ENCODE measurements around the gene LRP1-AS.

LRP1-AS gene

GRCh38 chr12:57180321-57180989 is 33.0 kb upstream of the LRP1-AS start:
- DNase-seq, result no peak

- no peak for DNase-seq
These were observed 32.1 kb upstream of the LRP1-AS start for GRCh38 chr12:57179331-57180086.

- DNase-seq, result no peak
These were observed 30.8 kb upstream of the LRP1-AS start for GRCh38 chr12:57178213-57178612.

DNA sequence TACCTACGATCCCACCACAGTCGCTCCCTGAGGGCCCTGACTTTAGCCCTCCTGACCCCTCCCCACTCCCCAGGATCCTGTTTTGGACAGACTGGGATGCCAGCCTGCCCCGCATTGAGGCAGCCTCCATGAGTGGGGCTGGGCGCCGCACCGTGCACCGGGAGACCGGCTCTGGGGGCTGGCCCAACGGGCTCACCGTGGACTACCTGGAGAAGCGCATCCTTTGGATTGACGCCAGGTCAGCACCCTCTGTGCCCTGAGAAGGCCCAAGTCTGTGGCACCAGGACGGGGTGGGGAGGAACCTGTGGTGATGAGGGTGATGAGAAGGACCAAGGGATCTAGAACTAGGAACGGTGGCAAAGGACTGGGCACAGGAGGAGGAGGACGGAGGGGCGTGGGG is 29.9 kb upstream of the LRP1-AS start:
- no peak for DNase-seq

GRCh38 chr12:57176846-57177245 is 29.4 kb upstream of the LRP1-AS start:
- no peak for DNase-seq

DNA sequence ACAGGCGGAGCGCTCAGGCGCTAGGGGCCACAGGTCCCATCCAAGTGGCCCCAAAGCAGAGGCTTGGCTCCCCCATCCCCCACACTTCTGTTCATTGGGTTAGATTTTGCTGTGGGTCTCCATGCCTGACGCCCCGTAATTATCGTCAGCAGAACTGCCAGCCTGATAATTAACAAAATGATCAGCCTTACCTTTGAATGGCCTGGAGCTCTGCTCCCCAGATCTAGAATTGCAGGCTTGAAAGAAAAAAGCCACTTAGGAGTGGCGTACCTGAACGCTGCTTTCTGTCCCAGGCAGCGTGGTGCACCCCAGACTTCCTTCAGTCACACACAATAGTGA is 28.7 kb upstream of the LRP1-AS start:
- DNase-seq, result no peak

GRCh38 chr12:57175428-57176138 is 28.2 kb upstream of the LRP1-AS start:
- peak; percentile 60 for DNase-seq

- no peak for DNase-seq
These were observed 26.3 kb upstream of the LRP1-AS start for GRCh38 chr12:57173683-57174082.

DNA sequence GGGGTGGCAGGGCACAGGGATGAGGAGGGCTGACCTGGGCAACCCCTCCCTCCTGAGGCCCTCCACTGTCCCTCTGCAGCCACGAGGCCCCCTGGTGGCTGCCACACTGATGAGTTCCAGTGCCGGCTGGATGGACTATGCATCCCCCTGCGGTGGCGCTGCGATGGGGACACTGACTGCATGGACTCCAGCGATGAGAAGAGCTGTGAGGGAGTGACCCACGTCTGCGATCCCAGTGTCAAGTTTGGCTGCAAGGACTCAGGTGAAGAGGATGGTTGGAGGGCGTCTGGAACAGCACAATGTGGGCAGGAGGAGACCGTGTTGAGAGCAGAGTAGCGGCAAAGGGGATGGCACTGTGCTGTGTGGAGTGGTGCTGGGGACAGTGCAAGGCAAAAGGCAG is 25.7 kb upstream of the LRP1-AS start:
- DNase-seq, result peak; percentile 32

DNA sequence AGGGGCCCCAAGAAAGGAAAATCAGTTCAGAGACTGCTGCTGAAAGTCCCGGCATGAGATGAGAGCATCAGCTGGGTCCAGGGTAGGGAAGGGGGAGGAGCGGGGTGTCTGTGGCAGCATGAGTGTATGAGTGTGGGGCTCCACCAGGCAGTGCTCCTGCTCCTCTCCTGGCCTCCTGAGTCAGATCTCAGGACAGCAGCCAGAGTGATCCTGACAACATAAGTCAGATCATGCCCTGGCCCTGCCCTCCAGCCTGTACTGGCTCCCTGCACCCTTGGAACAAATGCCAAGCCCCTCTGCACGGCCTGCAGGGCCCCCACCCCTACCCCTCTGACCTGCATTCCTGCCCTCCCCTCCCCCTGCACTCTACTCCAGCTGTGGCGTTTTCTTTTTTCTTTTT is 24.2 kb upstream of the LRP1-AS start:
- DNase-seq, result peak; percentile 42

DNA sequence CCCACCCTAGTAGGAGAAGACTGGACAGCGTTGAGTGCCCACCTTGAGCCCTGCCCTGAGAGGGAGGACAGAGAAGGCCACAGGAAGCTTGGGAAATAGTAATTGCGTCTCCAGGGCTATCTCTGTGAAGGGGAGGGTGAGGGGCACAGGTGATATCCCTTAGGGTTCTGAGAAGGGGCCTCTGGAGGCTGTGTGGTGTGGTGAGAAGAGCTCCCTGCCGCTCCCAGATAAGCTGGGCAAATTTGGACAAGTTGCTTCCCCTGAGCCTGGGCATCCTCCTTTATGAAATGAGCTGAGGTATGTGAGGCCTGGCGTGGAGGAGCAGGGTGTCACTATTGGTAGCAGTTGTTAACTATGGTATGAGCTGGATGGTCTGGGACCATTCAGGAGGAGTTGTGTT is 23.5 kb upstream of the LRP1-AS start:
- DNase-seq, result no peak

- no peak for DNase-seq
These were observed 23.0 kb upstream of the LRP1-AS start for GRCh38 chr12:57170408-57170807.

DNA sequence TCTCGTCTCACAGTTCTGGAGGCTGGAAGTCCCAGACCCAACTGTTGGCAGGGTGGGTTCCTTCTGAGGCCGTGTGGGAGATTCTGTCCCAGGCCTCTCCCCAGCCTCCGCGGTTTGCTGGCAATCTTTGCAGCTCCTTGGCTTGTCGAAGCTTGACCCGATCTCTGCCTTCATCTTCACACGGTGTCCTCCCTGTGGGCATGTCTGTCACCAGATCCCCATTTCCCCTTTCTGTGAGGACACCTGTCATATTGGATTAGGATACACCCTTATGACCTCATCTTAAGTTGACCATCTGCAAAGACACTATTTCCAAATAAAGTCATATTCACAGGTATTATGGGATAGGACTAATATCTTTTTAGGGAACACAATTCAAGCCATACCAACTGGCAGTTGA is 22.6 kb upstream of the LRP1-AS start:
- no peak for DNase-seq

- no peak for DNase-seq
These were observed 21.8 kb upstream of the LRP1-AS start for GRCh38 chr12:57169046-57169795.

GRCh38 chr12:57168058-57168457 is 20.6 kb upstream of the LRP1-AS start:
- no peak for DNase-seq

- peak; percentile 59 for DNase-seq
These were observed 19.6 kb upstream of the LRP1-AS start for GRCh38 chr12:57166971-57167371.

GRCh38 chr12:57165741-57166140 is 18.3 kb upstream of the LRP1-AS start:
- no peak for DNase-seq

DNA sequence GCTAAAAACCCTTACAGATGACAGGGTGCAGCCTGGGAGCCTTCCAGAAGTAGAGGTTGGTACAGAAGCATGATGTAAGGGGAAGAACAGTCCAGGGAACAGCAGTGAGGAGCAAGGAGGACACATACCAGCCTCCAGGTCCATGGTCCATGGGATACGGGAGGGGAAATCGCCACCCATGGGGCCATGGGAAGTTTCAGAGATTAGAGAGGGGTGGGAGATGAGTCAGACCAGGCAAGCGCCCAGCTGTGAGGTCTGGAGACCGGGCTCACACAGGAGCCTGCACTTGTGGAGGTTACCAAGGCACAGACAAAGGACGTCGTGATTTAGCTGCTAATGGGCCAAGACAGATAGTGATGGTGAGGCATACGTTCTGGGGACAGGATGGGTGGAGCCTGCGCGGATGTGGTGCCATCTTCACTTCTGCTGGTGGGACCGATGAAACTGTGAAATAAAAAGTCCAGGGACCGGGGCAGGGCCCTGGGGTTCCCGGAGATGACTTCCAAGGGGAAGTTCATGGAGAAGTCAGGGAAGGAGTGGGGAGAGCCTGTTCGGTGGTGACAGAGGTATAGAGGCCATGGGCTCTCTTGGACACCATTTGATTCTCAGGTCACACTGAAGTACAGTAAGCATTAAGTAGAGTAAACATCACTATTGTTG is 17.7 kb upstream of the LRP1-AS start:
- no peak for DNase-seq

DNA sequence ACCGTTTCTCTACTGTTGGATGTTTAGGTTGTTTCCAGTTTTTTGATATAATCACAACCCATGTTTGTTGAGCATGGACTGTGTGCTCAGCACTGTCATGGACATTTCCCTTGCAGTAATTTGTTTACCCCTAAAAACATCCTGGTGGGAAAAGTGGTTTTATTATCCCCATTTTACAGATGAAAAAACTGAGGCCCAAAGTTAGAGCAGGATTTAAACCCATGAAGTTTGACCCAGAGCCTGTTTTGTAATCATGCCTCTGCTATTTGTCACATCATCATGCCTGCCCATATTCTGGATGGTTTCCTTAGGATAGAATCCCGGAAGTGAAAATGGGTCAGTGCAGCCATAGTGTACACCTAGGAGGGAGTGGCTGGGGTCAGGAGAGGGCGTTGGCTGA is 17.0 kb upstream of the LRP1-AS start:
- DNase-seq, result no peak

DNA sequence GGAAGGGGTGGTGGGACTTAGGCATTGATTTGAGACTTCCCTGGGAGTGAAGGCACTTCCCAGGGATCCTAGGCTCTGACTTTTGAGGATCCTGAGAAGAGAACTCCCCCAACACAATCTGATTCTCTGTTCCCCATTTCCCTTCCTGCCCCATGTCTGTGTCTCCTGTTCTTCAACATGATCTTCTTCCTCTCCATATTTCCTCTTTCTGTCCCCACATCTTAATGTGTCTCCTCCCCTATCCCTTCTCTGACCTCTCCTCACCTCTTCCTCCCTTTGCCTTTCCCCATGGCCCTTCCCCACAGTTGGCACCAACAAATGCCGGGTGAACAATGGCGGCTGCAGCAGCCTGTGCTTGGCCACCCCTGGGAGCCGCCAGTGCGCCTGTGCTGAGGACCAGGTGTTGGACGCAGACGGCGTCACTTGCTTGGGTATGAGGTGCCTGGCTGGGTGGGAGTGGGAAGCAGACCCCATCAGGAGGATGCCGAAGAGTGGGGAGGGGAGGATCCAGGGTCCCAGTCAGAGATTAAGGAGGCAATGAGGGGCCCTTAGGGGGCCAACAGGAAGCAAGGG is 15.2 kb upstream of the LRP1-AS start:
- no peak for DNase-seq

DNA sequence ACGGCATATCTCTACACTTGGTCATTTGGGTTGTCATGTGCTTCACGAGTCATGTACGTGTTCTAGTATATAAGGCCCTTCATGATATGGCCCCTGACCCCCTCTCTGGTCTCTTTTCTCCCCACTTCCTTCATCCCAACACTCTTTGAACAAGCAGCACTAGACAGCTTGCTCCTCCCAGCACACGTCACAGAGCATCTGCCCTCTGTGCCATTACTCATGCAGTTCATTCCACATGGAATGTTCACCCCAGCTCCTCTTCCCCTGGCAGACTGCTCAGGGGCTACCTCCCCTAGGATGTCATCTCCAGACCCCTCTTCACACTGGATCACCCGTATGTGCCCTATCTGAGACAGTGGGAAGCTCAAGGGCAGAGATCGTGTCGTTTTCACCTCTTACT is 14.1 kb upstream of the LRP1-AS start:
- DNase-seq, result no peak

GRCh38 chr12:57160741-57161140 is 13.3 kb upstream of the LRP1-AS start:
- no peak for DNase-seq
